HCT116 (cell line): ENCODE results near the gene DPF3. TPM values are rescaled to one million over a fixed set of nuclear protein-coding genes. Genes with fewer than 3 reads are reported as not detected.

Experiments used
- ATAC-seq: fragments of 200-7000 bp; cut with Tn5 transposase; 2 replicates; pipeline ENCODE4 v1.9.1; 2020; ENCODE audit warnings: mild to moderate bottlenecking, moderate library complexity
- BruUV-seq: library from RNA; stranded (reverse); fragments of 400-500 nt; replicated peaks from 2 replicates; lab custom pipeline; 2021; lab: Mats Ljungman, UMichigan
- CTCF ChIA-PET: fragments of 300-600 bp; sonication (Branson Sonifier 250); formaldehyde crosslinking; loops from one replicate; lab custom pipeline; 2021; ENCODE audit warnings: antibody characterized with exemption; lab: Charles Lee
- POLR2A ChIA-PET: fragments of 300-600, 350-600 bp; sonication (Branson Sonifier 250); formaldehyde crosslinking; loops from one replicate; lab custom pipeline; 2021; ENCODE audit warnings: antibody characterized with exemption; lab: Charles Lee
- RAD21 ChIA-PET, 2 experiments: fragments of 300-600 bp; sonication (Branson Sonifier 250); formaldehyde crosslinking; loops; one replicate each; lab custom pipeline; 2023; ENCODE audit warnings: low total read pairs in 2 of 2; ENCODE audit not compliant: uncharacterized antibody in 2 of 2, unreplicated experiment in 2 of 2, low non-redundant PET in 1 of 2; lab: Charles Lee
- DNase-seq: peaks from one replicate; pipeline ENCODE4 v3.0.0-alpha.2; 2010; ENCODE audit warnings: low read depth, low spot score
- H2AFZ ChIP-seq: fragments of 200-600 bp; shearing (Covaris generic), sonication (generic); 2 replicates; pipeline ENCODE4 v1.6.1; 2017; ENCODE audit warnings: low read depth, mixed run types, mixed read lengths, antibody characterized with exemption, low read length; ENCODE audit not compliant: poor library complexity, severe bottlenecking
- H3K27ac ChIP-seq: 2 replicates; pipeline ENCODE4 v1.5.1; 2012; ENCODE audit warnings: low read depth, low read length
- H3K27me3 ChIP-seq: fragments of 200-600 bp; sonication (generic); 2 replicates; pipeline ENCODE4 v1.6.1; 2016; ENCODE audit warnings: mixed run types, low read length, mixed read lengths; ENCODE audit not compliant: insufficient read depth
- H3K36me3 ChIP-seq, 2 experiments: fragments of 200-500 bp in 1 of 2; fragments of 200-600 bp in 1 of 2; sonication (Bioruptor generic) in 1 of 2; sonication (generic) in 1 of 2; 2 replicates each; pipeline versions ENCODE4 v1.5.1 to v1.6.1; 2014 to 2016; ENCODE audit warnings: low read length in 2 of 2, inconsistent platforms in 1 of 2, mixed read lengths in 1 of 2, mixed run types in 1 of 2; ENCODE audit not compliant: insufficient read depth in 2 of 2, control insufficient read depth in 1 of 2
- H3K4me1 ChIP-seq, 2 experiments: fragments of 200-600 bp in 1 of 2; sonication (generic) in 1 of 2; 2 replicates each; pipeline versions ENCODE4 v1.5.1 to v1.6.1; 2012 to 2017; ENCODE audit warnings: low read length in 2 of 2, inconsistent platforms in 1 of 2, mild to moderate bottlenecking in 1 of 2, mixed read lengths in 1 of 2, mixed run types in 1 of 2, moderate library complexity in 1 of 2; ENCODE audit not compliant: insufficient read depth in 2 of 2, control insufficient read depth in 1 of 2
- H3K4me2 ChIP-seq: fragments of 200-600 bp; sonication (generic); 2 replicates; pipeline ENCODE4 v1.6.1; 2017; ENCODE audit warnings: mixed run types, low read length, mixed read lengths
- H3K4me3 ChIP-seq, 2 experiments: fragments of 200-600 bp in 1 of 2; sonication (generic) in 1 of 2; replicated peaks in 1 of 2; 2 replicates each; pipeline ENCODE4 v1.5.1; 2011 to 2016; ENCODE audit warnings: low read length in 2 of 2, control low read depth in 1 of 2, low read depth in 1 of 2, mild to moderate bottlenecking in 1 of 2, mixed read lengths in 1 of 2, mixed run types in 1 of 2
- H3K79me2 ChIP-seq: fragments of 200-600 bp; sonication (generic); 2 replicates; pipeline ENCODE4 v1.6.1; 2017; ENCODE audit warnings: mild to moderate bottlenecking, mixed run types, low read length, moderate library complexity, mixed read lengths; ENCODE audit not compliant: insufficient read depth
- H3K9ac ChIP-seq: fragments of 200-600 bp; sonication (generic); 2 replicates; pipeline ENCODE4 v1.6.1; 2016; ENCODE audit warnings: low read length, mixed read lengths
- H3K9me2 ChIP-seq: fragments of 200-600 bp; sonication (generic), shearing (Covaris generic); 2 replicates; pipeline ENCODE4 v1.6.1; 2017; ENCODE audit warnings: mixed run types, mild to moderate bottlenecking, moderate library complexity; ENCODE audit not compliant: insufficient read depth
- H3K9me3 ChIP-seq, 2 experiments: fragments of 200-500 bp in 1 of 2; fragments of 200-600 bp in 1 of 2; sonication (Bioruptor generic) in 1 of 2; sonication (generic) in 1 of 2; 2 replicates each; pipeline ENCODE4 v1.6.1; 2014 to 2017; ENCODE audit warnings: low read length in 2 of 2, mixed read lengths in 2 of 2, inconsistent platforms in 1 of 2, low read depth in 1 of 2, mild to moderate bottlenecking in 1 of 2, mixed run types in 1 of 2, moderate library complexity in 1 of 2; ENCODE audit not compliant: control insufficient read depth in 1 of 2, insufficient read depth in 1 of 2
- H4K20me1 ChIP-seq: fragments of 200-600 bp; sonication (generic), shearing (Covaris generic); 2 replicates; pipeline ENCODE4 v1.6.1; 2017; ENCODE audit warnings: mixed run types, mild to moderate bottlenecking, moderate library complexity; ENCODE audit not compliant: insufficient read depth
- CEBPB ChIP-seq: IDR thresholded peaks from 2 replicates; pipeline ENCODE4 v1.6.1; 2012; ENCODE audit warnings: low read depth
- EGR1 ChIP-seq: IDR thresholded peaks from 2 replicates; pipeline ENCODE4 v1.6.1; 2012; ENCODE audit warnings: low read depth
- ELF1 ChIP-seq: IDR thresholded peaks from 2 replicates; pipeline ENCODE4 v1.6.1; 2012; ENCODE audit warnings: low read depth, borderline replicate concordance
- EZH2 ChIP-seq: fragments of 200-600 bp; sonication (generic); IDR thresholded peaks from 2 replicates; pipeline ENCODE4 v1.6.1; 2017; ENCODE audit warnings: antibody characterized with exemption, mixed run types
- EZH2phosphoT487 ChIP-seq: fragments of 200-600 bp; IDR thresholded peaks from 2 replicates; pipeline ENCODE4 v1.6.1; 2018; ENCODE audit warnings: antibody characterized with exemption, borderline replicate concordance
- FOSL1 ChIP-seq: IDR thresholded peaks from 2 replicates; pipeline ENCODE4 v1.6.1; 2012; ENCODE audit warnings: low read depth
- JUND ChIP-seq: IDR thresholded peaks from 2 replicates; pipeline ENCODE4 v1.6.1; 2012
- POLR2AphosphoS5 ChIP-seq: IDR thresholded peaks from 2 replicates; pipeline ENCODE4 v1.6.1; 2011; ENCODE audit warnings: mild to moderate bottlenecking, low read depth, low read length, moderate library complexity
- RAD21 ChIP-seq: IDR thresholded peaks from 2 replicates; pipeline ENCODE4 v1.6.1; 2012; ENCODE audit warnings: low read depth, mild to moderate bottlenecking
- SRF ChIP-seq: IDR thresholded peaks from 2 replicates; pipeline ENCODE4 v1.6.1; 2012; ENCODE audit warnings: low read depth
- TCF7L2 ChIP-seq: IDR thresholded peaks from 2 replicates; pipeline ENCODE4 v1.7.0; 2011; ENCODE audit warnings: borderline replicate concordance, inconsistent platforms; ENCODE audit not compliant: insufficient read depth, insufficient read length; ENCODE audit errors: extremely low read depth
- YY1 ChIP-seq: IDR thresholded peaks from 2 replicates; pipeline ENCODE4 v1.6.1; 2011; ENCODE audit warnings: low read length, low read depth, moderate library complexity, mild to moderate bottlenecking; ENCODE audit not compliant: insufficient replicate concordance; ENCODE audit errors: extremely low read depth
- ZBTB33 ChIP-seq: IDR thresholded peaks from 2 replicates; pipeline ENCODE4 v1.6.1; 2011; ENCODE audit warnings: mild to moderate bottlenecking, low read length, moderate library complexity; ENCODE audit not compliant: insufficient replicate concordance; ENCODE audit errors: extremely low read depth
- ZFX ChIP-seq: fragments of 450-650 bp; IDR thresholded peaks from 2 replicates; pipeline ENCODE4 v1.6.1; 2017
- intact Hi-C: fragments of 100-400 bp; cut with micrococcal nuclease; formaldehyde crosslinking; loops from 2 replicates; pipeline ENCODE4 v1.10.0; 2022
- total RNA-seq: library from RNA; stranded (reverse); gene quantifications from one replicate; pipeline ENCODE4 v1.2.1, GENCODE V29; 2021; ENCODE audit not compliant: unreplicated experiment
- TF ChIP-seq, protein P1 (sequence below): IDR thresholded peaks from 2 replicates; pipeline ENCODE4 v1.6.1; 2012; ENCODE audit warnings: low read depth

Gene DPF3
- total RNA-seq, 1 experiment from 2014 or later, result 0.27 TPM

- no peak for ATAC-seq
- Histone ChIP-seq H3K9me2 (no peaks in the 10 kb centered on the region), H3K9ac (no peak overlapping the region), H3K9me3 (no peaks in the 10 kb centered on the region), H3K4me1 (peaks cover 0 to 5% of the 10 kb centered on the region in 2 experiments; a peak in 1 of 4 replicates), H3K36me3 (no peaks in the 10 kb centered on the region), H4K20me1 (no peaks in the 10 kb centered on the region), H3K27me3 (no peaks in the 10 kb centered on the region; the same call in 1 of the 2 replicates), H3K4me2 (no peak overlapping the region), H3K79me2 (no peaks in the 10 kb centered on the region), H2AFZ (no peak overlapping the region), H3K4me3 (no peak overlapping the region), H3K27ac (no peak overlapping the region)
- no TSS peak for BruUV-seq
- RAD21 ChIA-PET, result no interaction called here
- CTCF ChIA-PET, result no interaction called here
- TF ChIP-seq CEBPB (no peak), SRF (no peak), POLR2AphosphoS5 (no peak), ZFX (no peak), YY1 (no peak), EGR1 (no peak), JUND (no peak), EZH2phosphoT487 (no peak), ZBTB33 (no peak), FOSL1 (no peak), EZH2 (no peak), TCF7L2 (no peak), RAD21 (no peak), ELF1 (no peak)
- TF ChIP-seq, protein P1, sequence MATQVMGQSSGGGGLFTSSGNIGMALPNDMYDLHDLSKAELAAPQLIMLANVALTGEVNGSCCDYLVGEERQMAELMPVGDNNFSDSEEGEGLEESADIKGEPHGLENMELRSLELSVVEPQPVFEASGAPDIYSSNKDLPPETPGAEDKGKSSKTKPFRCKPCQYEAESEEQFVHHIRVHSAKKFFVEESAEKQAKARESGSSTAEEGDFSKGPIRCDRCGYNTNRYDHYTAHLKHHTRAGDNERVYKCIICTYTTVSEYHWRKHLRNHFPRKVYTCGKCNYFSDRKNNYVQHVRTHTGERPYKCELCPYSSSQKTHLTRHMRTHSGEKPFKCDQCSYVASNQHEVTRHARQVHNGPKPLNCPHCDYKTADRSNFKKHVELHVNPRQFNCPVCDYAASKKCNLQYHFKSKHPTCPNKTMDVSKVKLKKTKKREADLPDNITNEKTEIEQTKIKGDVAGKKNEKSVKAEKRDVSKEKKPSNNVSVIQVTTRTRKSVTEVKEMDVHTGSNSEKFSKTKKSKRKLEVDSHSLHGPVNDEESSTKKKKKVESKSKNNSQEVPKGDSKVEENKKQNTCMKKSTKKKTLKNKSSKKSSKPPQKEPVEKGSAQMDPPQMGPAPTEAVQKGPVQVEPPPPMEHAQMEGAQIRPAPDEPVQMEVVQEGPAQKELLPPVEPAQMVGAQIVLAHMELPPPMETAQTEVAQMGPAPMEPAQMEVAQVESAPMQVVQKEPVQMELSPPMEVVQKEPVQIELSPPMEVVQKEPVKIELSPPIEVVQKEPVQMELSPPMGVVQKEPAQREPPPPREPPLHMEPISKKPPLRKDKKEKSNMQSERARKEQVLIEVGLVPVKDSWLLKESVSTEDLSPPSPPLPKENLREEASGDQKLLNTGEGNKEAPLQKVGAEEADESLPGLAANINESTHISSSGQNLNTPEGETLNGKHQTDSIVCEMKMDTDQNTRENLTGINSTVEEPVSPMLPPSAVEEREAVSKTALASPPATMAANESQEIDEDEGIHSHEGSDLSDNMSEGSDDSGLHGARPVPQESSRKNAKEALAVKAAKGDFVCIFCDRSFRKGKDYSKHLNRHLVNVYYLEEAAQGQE, result no peak
- no peak for DNase-seq
- POLR2A ChIA-PET, result no interaction called here
- intact Hi-C loops, result no loop called here
Observed at GRCh38 chr14:72677664-72678063, 216.2 kb downstream of the DPF3 start.
